Activated effector memory CD4-positive, alpha-beta T cell treated with anti-CD3 and anti-CD28 coated beads, Interleukin-2, amount 50 U/mL, for 16 hours (primary cell): ENCODE data around the gene NLK.
A peak's percentile ranks its signal among the peaks of the same experiment; 100 is the strongest.
"Not testable (repeated sequence)": the region's sequence is repeated elsewhere in the genome, so short reads cannot be mapped to it uniquely, and the experiment has no call there.

Source experiments
- DNase-seq: peaks from one replicate; pipeline ENCODE4 v3.0.0-alpha.2; 2020

NLK gene

DNA sequence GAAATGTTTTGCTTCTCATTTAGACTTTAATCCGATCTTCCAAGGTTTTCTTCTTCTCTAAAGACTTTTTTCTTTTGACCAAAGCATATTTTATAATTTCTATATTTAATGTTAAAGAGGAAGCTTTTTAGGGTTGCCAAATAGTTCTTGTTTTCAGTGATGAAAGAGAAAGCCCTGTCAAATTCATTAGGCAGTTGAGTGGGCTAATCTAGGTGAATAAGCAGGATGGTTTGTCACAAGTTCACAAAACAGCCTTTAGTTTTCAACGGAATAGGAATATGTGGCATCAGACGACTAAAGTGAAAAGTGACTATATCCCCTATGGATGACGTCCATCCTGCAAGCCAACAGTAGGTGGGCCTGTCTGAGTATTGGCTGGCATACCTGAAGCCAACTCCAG lies 118.8 kb downstream of the NLK start:
- DNase-seq = no peak

- no peak for DNase-seq
These were observed 124.0 kb downstream of the NLK start for GRCh38 chr17:28166478-28166877.

DNA sequence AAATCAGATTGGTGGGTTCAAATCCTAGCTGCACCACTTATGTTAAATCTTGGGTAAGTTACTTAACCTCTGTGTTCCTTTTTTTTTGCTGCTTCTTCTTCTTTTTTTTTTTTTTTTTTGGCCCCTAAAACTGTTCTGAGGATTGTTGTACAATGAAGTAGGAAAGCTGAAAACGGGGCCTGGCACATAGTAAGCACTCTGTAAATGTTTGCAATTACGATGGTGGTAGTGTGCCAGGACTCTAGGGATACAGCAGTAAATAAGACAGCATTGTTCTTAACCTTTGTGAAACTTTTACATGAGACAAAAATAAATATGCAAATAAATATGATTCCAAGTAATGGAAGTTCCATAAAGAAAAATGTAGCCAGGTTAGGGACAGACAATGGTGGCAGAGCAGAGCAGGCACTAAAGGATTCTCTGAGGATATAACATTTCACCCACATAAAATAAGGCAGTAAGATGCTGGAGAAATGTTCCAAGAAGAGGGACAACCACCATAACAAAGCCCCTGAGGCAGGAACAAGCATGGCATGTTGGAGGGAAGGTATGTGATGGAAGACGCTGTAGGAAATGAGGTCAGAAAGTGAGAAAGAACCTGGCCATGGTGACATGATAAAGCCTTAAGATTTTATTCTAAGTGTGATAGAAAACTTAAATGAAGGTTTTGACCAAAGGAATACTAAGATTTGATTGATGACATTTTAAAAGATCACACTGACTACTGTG lies 127.3 kb downstream of the NLK start:
- no peak for DNase-seq

- no peak for DNase-seq
These were observed 128.3 kb downstream of the NLK start for GRCh38 chr17:28170771-28171170.

DNA sequence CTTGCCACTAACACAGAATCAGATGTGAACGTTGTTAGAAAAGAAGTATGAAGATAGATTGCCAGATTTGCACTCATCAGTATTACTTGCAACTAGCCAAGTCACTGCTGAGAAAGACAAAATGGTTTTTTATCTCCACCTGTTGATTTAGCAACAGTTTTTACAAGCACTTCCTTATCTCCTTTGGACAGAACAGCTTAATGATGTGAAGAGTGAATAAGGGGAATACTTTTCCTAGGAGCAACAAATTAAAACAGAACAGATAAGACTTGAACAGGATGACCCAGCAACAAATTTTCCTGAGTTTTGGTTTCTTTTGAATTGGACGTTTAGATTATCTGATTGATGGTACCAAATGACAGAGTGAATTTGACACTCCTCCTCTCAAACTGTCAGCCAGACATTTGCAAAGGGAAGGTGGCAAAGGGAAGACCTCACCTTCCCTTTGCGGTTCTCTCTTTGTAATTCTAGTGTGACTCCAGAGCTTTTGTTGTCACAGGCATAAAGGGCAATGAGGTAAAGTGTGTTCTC lies 130.6 kb downstream of the NLK start:
- DNase-seq = no peak

DNA sequence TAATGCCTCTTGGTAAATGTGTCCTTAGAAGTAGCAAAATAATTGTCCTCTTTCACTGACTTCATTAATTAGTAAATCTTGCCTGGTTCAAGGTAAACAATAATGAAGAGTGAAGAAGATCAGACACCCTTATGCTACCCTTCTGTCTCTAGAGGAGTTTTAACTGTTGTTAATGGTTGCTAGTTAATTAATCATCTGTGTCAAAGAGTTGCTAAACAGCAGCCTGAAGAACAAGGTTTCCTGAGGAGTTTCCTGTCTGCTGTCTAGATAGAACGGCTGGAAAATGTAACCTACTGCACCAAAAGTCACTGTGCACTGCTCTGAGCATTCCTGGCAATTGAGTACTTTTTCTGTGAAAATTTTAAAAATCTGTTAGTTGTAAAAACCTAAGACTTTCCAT lies 131.3 kb downstream of the NLK start:
- DNase-seq = no peak

GRCh38 chr17:28174352-28175046 lies 132.0 kb downstream of the NLK start:
- DNase-seq = peak; percentile 72

- no peak for DNase-seq
These were observed 134.9 kb downstream of the NLK start for GRCh38 chr17:28177351-28177750.

DNA sequence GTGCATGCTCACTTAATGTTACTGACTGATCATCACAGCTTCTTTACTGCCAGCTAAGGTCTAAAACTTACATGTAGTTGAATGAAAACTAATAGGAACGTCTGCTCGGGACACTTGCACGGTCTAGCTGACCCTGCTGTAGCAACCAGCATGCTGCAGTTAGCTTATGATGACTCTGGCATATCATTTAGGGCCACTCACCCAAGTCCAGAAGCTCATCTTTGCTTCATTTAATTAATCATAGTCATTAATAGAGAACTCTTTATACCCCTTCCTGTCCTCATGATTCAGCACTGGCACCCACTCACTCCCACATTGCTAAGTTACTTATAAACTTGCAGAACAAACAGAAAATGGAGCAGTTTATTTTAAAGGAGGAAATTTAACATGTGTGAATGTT lies 136.3 kb downstream of the NLK start:
- DNase-seq = no peak

GRCh38 chr17:28180449-28180848 lies 138.0 kb downstream of the NLK start:
- DNase-seq = no peak

DNA sequence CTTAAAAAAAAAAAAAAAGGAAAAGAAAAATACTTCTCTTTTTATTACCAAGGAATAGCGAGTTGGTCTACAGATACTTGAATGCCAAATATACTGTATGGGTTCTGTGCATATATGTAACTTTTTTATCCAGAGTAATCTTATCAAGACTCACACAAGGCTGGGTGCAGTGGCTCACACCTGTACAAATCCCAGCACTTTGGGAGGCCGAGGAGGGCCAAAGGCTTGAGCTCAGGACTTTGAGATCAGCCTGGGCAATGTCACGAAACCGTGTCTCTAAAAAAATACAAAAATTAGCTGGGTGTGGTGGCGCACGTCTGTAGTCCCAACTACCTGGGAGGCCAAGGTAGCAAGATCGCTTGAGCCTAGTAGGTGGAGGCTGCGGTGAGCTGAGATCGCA lies 139.1 kb downstream of the NLK start:
- no peak for DNase-seq

DNA sequence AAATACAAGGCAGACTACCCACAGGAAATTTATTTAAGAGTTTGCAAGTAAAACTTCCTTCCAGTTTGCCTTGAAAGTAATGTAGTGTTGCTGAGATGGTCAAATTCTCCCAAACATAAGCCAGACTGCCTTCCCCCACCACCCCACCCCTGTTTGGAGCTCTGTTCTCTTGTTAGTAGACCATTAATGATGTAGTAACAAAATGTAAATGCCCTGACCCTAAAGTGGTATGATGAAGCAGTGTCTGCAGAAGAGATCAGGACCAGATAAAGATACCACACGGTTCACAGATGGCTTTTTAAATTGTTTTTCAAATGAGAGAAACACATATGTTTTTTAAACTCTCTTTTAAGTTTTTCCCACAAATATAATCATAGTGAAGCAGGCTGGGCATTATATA lies 140.1 kb downstream of the NLK start:
- no peak for DNase-seq

DNA sequence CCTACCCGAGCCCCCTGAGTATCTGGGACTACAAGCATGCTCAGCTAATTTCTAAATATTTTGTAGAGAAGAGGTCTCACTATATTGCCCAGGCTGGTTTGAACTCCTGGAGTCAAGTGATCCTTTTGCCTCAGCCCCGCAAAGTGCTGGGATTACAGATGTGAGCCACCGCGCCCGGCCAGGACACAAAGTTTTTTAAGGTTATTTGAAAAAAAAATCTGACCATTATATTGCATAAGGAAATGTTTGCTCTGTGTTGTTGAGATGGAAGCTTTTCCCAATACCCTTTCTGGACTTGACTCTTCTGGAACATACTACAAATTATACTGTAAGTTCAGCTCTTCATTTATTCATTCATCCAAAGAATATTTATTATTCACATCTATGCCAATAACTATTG lies 143.2 kb downstream of the NLK start:
- DNase-seq = no peak

DNA sequence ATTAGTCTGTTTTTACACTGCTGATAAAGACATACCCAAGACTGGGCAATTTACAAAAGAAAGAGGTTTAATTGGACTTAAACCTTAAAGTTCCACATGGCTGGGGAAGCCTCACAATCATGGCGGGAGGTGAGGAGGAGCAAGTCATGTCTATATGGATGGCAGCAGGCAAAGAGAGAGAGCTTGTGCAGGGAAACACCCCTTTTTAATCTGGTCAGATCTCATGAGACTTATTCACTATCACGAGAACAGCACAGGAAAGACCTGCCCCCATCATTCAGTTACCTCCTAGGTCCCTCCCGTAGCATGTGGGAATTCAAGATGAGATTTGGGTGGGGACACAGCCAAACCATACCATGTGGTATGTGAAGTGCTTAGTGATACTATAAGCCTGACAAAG lies 144.0 kb downstream of the NLK start:
- DNase-seq = not testable (repeated sequence)

DNA sequence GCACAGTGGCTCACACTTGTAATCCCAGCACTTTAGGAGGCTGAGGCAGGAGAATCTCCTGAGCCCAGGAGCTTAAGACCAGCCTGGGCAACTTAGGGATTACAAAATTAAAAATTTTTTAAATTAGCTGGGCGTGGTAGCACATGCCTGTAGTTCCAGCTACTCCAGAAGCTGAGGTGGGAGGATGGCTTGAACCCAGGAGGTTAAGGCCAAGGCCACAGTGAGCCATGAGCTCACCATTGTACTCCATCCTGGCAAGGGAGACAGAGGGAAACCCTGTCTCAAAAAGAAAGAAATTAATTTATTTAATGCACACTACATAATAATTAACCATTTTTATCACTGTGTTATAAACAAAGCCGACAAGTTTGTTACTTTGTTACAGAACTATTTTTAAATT lies 145.5 kb downstream of the NLK start:
- DNase-seq = no peak

- DNase-seq = no peak
These were observed 146.4 kb downstream of the NLK start for GRCh38 chr17:28188841-28189263.

DNA sequence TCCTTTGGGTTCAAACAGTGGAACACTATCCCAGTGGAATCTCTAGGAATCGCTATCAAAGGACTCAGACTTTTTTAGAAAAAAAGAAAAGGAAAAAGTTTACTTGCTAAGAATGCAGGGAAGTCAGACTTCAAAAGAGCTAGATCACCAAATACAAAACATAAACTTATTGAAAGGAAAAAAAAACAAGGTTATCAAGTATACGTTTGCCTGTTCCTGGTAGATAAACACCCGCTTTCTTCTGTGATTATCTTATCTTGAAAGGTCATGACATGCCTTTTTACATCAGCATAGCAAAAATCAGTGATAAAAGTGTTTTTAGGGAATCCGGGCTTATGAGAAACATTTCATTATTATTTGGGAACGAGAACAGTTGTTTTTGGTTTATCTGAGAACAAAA lies 147.2 kb downstream of the NLK start:
- DNase-seq = no peak

DNA sequence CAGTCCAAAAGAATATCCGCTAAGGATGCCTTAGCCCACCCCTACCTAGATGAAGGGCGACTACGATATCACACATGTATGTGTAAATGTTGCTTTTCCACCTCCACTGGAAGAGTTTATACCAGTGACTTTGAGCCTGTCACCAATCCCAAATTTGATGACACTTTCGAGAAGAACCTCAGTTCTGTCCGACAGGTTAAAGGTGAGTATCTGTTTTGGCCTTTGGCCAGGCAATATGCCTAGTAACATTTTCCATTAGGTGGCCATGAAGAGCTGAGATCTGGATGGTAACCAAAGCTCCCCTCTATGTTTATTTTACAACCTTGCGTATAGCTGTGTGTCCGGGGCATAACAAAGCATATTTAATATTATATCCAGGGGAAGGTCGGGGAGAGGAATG lies 148.5 kb downstream of the NLK start:
- DNase-seq = no peak

DNA sequence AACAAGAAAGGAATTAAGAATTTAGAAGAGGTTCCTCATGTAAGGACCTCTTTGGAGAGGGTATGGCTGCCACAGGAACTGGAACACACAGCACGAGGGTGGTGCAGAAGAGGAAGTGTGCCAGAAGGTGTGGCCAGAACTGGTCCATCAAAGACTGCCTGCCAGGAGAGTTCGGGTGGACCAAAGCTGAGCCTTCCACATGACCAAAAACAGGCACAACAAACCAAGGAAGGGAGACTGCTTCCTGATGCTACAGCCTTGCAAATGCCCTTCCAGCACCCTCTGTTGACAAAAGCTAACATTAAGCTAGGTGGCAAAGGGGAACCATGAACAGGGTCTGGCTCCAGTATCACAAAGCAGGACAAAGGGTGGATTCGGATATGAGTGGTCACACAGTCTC lies 150.8 kb downstream of the NLK start:
- DNase-seq = no peak

- DNase-seq = no peak
These were observed 151.9 kb downstream of the NLK start for GRCh38 chr17:28194382-28194781.

DNA sequence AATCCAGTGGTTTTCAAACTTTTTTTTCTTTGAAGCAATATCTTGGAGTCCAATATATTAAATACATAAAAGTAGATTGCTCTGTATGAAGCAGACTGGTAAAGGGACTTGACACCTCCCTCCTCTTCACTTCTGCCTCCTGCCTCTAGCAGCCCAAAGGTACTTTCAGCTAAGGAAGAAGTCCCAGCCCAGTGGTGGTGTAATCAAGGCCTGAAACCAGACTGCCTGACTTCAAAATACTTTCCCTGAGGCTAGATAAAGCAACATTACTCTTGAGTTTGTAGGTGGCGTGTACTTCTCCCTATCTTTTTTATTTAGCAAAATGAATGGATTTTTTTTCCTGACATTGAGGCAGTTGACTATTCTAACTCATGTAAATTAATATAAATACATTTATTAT lies 154.2 kb downstream of the NLK start:
- DNase-seq = no peak

DNA sequence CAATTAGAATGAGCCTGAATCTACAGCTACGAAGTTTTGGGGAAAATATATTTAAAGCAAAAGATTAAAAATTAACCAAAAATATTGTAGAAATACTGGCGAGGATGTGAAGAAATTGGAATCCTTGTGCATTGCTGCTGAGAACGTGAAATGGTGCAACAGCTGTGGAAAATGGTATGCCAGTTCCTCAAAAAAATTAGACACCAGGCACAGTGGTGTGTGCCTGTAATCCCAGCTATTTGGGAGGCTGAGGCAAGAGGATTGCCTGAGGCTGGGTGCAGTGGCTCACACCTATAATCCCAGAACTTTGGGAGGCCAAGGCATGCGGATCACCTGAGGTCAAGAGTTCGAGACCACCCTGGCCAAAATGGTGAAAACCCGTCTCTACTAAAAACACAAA lies 156.6 kb downstream of the NLK start:
- DNase-seq = no peak

DNA sequence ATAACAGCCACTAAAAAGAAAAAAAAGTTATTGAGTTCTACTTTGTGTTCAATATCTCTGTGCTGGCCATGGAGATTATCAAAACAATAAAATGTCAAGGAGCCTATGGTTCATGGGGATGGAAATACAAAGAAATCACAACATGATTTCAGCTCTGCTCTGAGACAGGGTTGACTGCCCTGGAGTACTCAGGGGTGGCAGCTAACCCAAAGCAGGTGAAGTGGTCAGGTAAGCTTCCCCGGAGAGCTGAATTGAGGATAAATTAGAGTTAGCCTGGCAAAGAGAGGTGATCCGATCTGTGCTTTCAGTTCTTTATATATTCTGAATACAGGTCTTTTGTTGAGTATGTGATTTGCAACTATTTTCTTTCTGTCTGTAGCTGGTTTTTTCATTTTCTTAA lies 157.3 kb downstream of the NLK start:
- DNase-seq = no peak

DNA sequence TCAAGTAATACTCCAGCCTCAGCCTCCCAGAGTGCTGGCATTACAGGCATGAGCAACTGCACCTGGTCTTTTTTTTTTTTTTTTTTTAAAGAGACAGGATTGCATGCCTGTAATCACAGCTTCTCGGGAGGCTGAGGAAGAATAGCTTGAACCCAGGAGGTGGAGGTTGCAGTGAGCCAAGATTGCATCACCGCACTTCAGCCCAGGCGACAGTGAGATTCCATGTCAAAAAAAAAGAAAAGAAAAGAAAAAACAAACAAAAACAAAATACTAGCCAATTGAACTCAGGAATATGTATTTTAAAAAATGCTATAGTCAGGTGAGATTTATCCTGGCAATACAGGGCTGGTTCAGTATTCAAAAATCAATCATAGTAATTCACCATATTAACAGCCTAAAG lies 158.8 kb downstream of the NLK start:
- no peak for DNase-seq

DNA sequence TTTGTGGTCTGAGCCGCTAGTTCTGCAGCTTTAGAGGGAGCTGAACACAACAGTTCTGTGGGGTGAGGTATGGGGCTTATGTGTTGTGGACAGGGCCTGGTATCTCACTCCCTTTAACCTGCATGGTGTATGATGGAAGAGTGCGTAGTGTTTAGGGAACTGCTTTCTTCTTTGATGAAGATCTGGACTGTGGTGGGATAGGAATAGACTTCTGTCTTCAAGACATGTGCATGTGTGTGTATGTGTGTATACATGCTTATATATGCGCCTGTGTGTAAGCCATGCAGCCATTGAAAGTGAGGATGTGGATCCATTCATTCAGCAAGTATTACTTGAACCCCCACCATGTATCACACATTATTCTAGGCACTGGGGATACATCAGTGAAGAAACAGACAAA lies 161.8 kb downstream of the NLK start:
- DNase-seq = no peak
